Activated CD8-positive, alpha-beta T cell treated with anti-CD3 and anti-CD28 coated beads, Interleukin-2, amount 10 ng/mL, durations not matched to agents 7 days and 5 days (primary cell): ENCODE data around the gene STK10. TPM values are rescaled to one million over a fixed set of nuclear protein-coding genes. Genes with fewer than 3 reads are reported as not detected.

Experiments
- ATAC-seq: fragments of 150-1000 bp; cut with Tn5 transposase; one replicate; pipeline ENCODE4 v1.10.0; 2021; ENCODE audit warnings: moderate library complexity
- CTCF ChIA-PET: fragments of 350-600 bp; sonication (Branson Sonifier 250); formaldehyde crosslinking; loops from one replicate; lab custom pipeline; 2021; ENCODE audit warnings: antibody characterized with exemption; lab: Charles Lee
- POLR2A ChIA-PET: fragments of 350-600 bp; sonication (Branson Sonifier 250); formaldehyde crosslinking; loops from one replicate; lab custom pipeline; 2021; ENCODE audit warnings: antibody characterized with exemption; lab: Charles Lee
- DNase-seq: peaks from one replicate; pipeline ENCODE4 v3.0.0-alpha.2; 2020
- H3K27ac Mint-ChIP-seq: one replicate; pipeline ENCODE4 v1.8.0; 2021; ENCODE audit warnings: mild to moderate bottlenecking, mixed read lengths
- H3K27me3 Mint-ChIP-seq: one replicate; pipeline ENCODE4 v1.8.0; 2021; ENCODE audit warnings: low read depth, mixed read lengths
- H3K36me3 Mint-ChIP-seq: one replicate; pipeline ENCODE4 v1.8.0; 2021; ENCODE audit warnings: low read depth, mixed read lengths
- H3K4me1 Mint-ChIP-seq: one replicate; pipeline ENCODE4 v1.8.0; 2021; ENCODE audit warnings: low read depth, mixed read lengths
- H3K4me3 Mint-ChIP-seq: one replicate; pipeline ENCODE4 v1.8.0; 2021; ENCODE audit warnings: mild to moderate bottlenecking, mixed read lengths
- H3K9me3 Mint-ChIP-seq: one replicate; pipeline ENCODE4 v1.8.0; 2022; ENCODE audit warnings: mixed read lengths; ENCODE audit not compliant: insufficient read depth
- total RNA-seq, 2 experiments: library from RNA; stranded (reverse); gene quantifications; one replicate each; pipeline ENCODE4 v1.2.3, GENCODE V29; 2021

The STK10 gene
- 100 to 1,000 TPM; 294 to 299 TPM for total RNA-seq

DNA sequence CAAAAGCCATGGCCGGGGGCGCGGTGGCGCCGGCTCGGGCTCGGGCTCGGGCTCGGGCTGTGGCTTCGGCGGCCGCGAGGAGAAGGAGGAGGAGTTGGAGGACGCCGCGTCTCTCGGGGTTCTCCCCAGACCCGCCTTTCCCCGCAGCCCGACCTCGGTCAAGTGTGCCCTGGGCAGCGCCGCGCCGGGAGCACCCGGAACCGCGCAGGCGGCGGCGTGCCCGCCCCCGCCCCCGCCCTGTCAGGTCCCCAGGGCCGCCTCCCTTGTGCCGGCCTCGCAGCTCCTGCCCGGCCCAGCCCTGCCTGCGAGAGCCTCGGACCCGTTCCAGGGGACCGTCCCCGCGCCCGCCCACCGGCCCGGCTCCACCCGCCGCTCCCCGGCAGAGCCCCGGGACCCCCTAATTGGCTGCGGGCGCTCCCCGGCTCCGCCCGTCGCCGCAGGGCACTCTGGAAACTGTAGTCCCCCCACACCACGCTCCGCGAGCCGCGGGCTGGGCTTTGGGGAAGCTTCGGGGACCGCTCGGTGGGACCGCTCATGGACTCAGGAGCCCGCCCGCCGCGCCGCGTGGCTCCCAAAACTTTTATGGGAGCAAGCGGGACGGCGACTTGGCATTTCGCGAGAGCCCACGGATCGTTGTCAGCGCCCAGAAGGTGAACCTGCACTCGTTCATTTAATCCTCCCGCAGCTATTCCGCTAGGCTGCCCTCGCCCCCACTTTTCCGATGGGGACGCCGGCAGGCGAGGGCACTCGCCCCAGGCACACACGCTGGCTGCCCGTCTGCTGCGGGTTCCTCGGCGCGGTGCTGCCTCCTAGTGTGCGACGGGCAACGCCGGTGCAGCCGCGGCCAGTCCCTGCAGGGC lies at the start of gene STK10:
Gene STK10 (minus strand): TSS at position 192 of the 860 bp plus-strand sequence. CDS start 182 bp downstream, at position 10.
- peak within 1 kb of the TSS; percentile 96 for H3K27ac Mint-ChIP-seq
- CTCF ChIA-PET = interaction anchor here (0.6 to 7.6 kb wide), 40 partner anchors 9 to 276 kb away, joined by 3 to 182 read pairs (median 6); partner anchors contain the start of genes FBXW11 and UBTD2
- DNase-seq (peak; percentile 93), ATAC-seq (peak; percentile 78)
- H3K36me3 Mint-ChIP-seq = peaks cover 43% of the 10 kb centered on the region
- peaks cover 30% of the 10 kb centered on the region for H3K4me1 Mint-ChIP-seq
- POLR2A ChIA-PET = interaction anchor here (0.6 to 7.8 kb wide), 13 partner anchors 9 to 181 kb away, joined by 3 to 307 read pairs (median 4); partner anchors contain the start of genes FBXW11 and UBTD2
- H3K27me3 Mint-ChIP-seq = no peaks in the 10 kb centered on the region
- H3K4me3 Mint-ChIP-seq = peak within 1 kb of the TSS; percentile 100
- H3K9me3 Mint-ChIP-seq = no peaks in the 10 kb centered on the region

DNA sequence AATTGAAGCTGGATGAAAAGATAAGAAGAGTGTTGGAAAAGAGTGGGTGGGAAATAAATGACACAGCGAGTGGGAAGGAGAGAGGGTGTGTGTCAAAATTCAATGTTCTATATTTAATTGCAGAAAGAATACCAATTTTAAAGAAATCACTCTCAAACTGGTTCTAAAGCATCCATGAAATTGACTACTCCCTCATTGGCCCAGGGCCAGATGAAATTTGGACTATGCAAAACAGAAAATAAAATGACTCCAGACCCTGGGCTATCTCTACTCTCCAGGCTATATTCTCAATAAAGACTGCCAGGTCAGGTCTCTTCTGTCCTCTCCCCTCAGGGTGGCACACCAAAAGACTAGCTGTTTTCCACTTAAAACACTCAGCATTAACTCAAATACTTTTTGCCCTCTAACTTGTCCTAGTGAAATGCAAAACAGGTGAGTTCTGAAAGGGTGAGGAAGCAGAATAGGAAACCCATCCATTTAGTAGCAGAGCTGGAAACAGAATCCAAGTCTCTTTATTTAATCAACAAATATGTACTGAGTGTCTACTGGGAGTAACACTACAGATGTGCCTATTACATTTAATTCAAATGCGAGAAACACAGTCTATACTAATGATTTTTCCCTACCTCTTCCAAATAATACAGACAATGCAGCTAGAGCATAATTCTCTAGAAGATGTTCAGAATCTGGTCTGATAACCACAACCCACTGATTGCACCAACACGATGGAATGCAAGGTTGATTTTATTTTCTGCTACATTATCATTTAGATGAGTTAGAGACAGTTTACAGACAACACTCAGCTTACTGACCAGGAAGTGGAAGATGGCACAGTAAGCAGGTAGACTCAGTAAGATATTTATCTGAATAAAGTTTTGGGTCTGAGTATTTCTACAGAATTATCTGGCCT lies 48.1 kb upstream of the STK10 start:
- Mint-ChIP-seq H3K4me1 (peaks cover 42% of the 10 kb centered on the region), H3K27me3 (no peaks in the 10 kb centered on the region), H3K4me3 (no peak overlapping the region), H3K27ac (no peak overlapping the region), H3K9me3 (no peaks in the 10 kb centered on the region), H3K36me3 (peaks cover 26% of the 10 kb centered on the region)
- ATAC-seq (no peak), DNase-seq (no peak)
- POLR2A ChIA-PET = no interaction called here
- CTCF ChIA-PET = no interaction called here

DNA sequence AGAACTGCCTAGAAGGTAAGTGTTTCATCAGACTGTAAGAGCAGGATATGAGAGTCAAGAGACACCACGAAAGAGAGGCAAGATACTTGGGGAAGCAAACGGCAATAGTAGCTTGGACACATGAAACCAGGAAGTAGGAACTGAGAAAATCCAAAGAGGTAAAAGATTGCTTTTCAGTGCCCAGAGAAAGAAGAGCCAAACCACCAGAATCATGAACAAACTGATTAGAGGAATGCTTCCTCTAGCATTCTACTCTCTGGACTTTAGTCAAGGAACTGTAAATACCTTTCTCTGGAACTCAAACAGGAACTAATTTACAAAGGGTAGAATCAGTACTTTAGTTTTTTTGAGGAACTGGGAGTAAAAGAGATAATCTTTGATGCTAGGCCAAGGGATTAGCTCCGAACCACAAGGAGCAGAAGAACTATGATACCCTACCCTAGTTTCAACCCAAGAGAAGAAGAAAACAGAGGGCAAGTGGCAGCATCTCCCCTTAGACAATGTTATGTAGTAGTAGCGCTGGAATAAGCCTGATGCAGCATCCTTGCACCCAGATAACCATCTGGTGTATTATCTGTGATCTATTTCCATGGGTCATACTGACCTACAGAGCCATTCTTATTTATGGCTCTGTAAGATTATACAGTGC lies 47.2 kb upstream of the STK10 start:
- no peak for DNase-seq
- ChIA-PET CTCF (no interaction called here), POLR2A (interaction anchor here (1.6 kb wide), 1 partner anchor 10 kb away, joined by 3 read pairs; no protein-coding TSS in a partner anchor)
- Mint-ChIP-seq H3K4me3 (no peak overlapping the region), H3K27ac (no peak overlapping the region), H3K27me3 (no peaks in the 10 kb centered on the region), H3K36me3 (peaks cover 31% of the 10 kb centered on the region), H3K9me3 (no peaks in the 10 kb centered on the region), H3K4me1 (peaks cover 42% of the 10 kb centered on the region)
- ATAC-seq = no peak

DNA sequence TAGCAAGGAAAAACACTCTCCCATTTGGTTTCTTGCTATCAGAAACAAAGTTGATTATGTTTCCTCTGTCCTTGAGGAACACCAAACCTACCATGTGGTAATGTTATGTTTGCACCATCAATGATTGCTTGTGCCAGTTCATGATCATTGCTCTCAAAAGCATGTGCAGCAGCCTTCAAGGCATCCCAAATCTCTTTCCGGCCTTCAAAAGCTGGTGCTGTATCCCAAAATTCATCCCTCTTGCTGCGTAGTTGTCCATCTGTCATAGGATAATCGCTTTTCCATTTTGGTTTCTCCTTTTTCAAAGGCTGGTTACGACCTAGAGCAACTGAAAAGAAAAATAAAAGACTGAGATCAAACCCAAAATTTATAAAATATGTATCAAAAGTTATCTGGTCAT lies 46.0 kb upstream of the STK10 start:
- CTCF ChIA-PET = interaction anchor here (1.1 kb wide), 1 partner anchor 45 kb away, joined by 3 read pairs; no protein-coding TSS in a partner anchor

GRCh38 chr5:172229904-172230303 lies 41.9 kb upstream of the STK10 start:
- no peaks in the 10 kb centered on the region for H3K27me3 Mint-ChIP-seq
- ATAC-seq = no peak
- H3K27ac Mint-ChIP-seq = no peak overlapping the region
- POLR2A ChIA-PET = no interaction called here
- peaks cover 8% of the 10 kb centered on the region for H3K4me1 Mint-ChIP-seq
- H3K9me3 Mint-ChIP-seq = no peaks in the 10 kb centered on the region
- peaks cover 54% of the 10 kb centered on the region for H3K36me3 Mint-ChIP-seq
- CTCF ChIA-PET = interaction anchor here (1.2 to 1.4 kb wide), 2 partner anchors 41 to 53 kb away, joined by 3 to 4 read pairs; partner anchors contain the start of gene STK10
- no peak overlapping the region for H3K4me3 Mint-ChIP-seq
- no peak for DNase-seq

More for the DNA sequence above, 46.0 kb upstream of the STK10 start:
- Mint-ChIP-seq H3K36me3 (peaks cover 33% of the 10 kb centered on the region), H3K4me3 (no peak overlapping the region), H3K4me1 (peaks cover 36% of the 10 kb centered on the region), H3K9me3 (no peaks in the 10 kb centered on the region), H3K27ac (no peak overlapping the region), H3K27me3 (no peaks in the 10 kb centered on the region)
- POLR2A ChIA-PET = interaction anchor here (1.6 kb wide), 1 partner anchor 9 kb away, joined by 3 read pairs; no protein-coding TSS in a partner anchor
- ATAC-seq (no peak), DNase-seq (no peak)

- Mint-ChIP-seq H3K4me3 (no peak overlapping the region), H3K4me1 (peaks cover 28% of the 10 kb centered on the region), H3K36me3 (peaks cover 50% of the 10 kb centered on the region), H3K9me3 (no peaks in the 10 kb centered on the region), H3K27ac (no peak overlapping the region), H3K27me3 (no peaks in the 10 kb centered on the region)
- no peak for DNase-seq
- ChIA-PET CTCF (interaction anchor here (1.0 to 1.2 kb wide), 2 partner anchors 38 to 58 kb away, joined by 3 read pairs; no protein-coding TSS in a partner anchor), POLR2A (interaction anchor here (1.2 kb wide), 1 partner anchor 9 kb away, joined by 3 read pairs; no protein-coding TSS in a partner anchor)
- ATAC-seq = no peak
Observed at GRCh38 chr5:172224996-172225395, 37.0 kb upstream of the STK10 start.

DNA sequence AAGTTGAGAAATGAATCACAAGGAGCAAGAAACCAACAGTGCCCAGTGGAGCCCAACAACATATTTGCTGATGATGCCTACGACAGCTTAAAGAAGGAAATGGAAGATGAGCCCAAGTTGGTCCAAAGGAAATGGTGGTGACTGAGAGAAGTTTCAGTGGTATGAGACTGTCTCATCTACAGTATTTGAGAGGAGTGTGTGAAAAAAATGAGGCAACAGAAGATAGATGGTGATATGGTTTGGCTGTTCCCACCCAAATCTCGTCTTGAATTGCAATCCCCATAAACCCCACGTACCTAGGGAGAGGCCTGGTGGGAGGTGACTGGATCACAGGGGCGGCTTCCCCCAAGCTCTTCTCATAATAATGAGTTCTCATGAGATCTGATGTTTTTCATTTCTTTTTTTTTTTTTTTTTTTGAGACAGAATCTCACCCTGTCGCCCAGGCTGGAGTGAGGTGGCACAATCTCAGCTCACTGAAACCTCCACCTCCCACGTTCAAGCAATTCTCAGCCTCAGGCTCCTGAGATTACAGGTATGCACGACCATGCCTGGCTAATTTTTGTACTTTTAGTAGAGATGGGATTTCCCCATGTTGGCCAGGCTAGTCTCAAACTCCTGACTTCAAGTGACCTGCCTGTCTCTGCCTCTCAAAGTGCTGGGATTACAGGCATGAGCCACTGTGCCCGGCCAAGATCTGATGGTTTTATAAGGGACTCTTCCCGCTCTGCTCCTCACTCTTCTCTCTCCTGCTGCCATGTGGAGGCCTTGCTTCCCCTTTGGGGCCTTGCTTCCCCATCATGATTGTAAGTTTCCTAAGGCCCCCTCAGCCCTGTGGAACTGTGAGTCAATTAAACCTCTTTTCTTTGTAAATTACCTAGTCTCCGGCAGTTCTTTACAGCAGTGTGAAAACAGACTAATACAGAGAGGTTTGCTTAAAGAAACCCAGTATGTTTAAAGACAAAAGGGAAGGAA lies 36.2 kb upstream of the STK10 start:
- H3K4me1 Mint-ChIP-seq = peaks cover 28% of the 10 kb centered on the region
- H3K27me3 Mint-ChIP-seq = no peaks in the 10 kb centered on the region
- H3K4me3 Mint-ChIP-seq = peak overlapping the region; percentile 15
- peak; percentile 46 for DNase-seq
- H3K27ac Mint-ChIP-seq = peak overlapping the region; percentile 79
- CTCF ChIA-PET = interaction anchor here (0.7 to 1.2 kb wide), 4 partner anchors 35 to 59 kb away, joined by 3 to 4 read pairs (median 3); no protein-coding TSS in a partner anchor
- ATAC-seq = peak; percentile 90
- peaks cover 55% of the 10 kb centered on the region for H3K36me3 Mint-ChIP-seq
- H3K9me3 Mint-ChIP-seq = peaks cover 4% of the 10 kb centered on the region
- POLR2A ChIA-PET = interaction anchor here (1.2 kb wide), 1 partner anchor 10 kb away, joined by 3 read pairs; no protein-coding TSS in a partner anchor

- ATAC-seq = no peak
- ChIA-PET POLR2A (no interaction called here), CTCF (no interaction called here)
- Mint-ChIP-seq H3K27me3 (no peaks in the 10 kb centered on the region), H3K4me1 (peaks cover 22% of the 10 kb centered on the region), H3K9me3 (peaks cover 9% of the 10 kb centered on the region), H3K36me3 (peaks cover 55% of the 10 kb centered on the region), H3K27ac (no peak overlapping the region), H3K4me3 (no peak overlapping the region)
- DNase-seq = no peak
Observed at GRCh38 chr5:172219296-172219695, 31.3 kb upstream of the STK10 start.

DNA sequence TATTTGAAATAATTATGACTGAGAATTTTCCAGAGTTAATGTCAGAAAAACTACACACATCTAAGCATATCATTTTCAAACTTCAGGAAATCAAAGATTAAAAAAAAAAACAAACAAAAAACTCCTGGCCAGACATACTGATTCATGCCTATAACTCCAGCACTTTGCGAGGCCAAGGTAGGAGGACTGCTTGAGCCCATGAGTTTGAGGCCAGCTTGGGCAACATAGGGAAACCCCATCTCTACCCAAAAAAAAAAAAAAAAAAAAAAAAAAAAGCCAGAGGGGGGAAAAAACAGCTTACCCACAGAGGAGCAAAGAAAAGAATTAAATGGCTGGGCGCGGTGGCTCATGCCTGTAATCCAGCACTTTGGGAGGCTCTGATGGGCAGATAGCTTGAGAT lies 28.3 kb upstream of the STK10 start:
- POLR2A ChIA-PET = no interaction called here
- Mint-ChIP-seq H3K27me3 (no peaks in the 10 kb centered on the region), H3K27ac (no peak overlapping the region), H3K36me3 (peaks cover 51% of the 10 kb centered on the region), H3K4me1 (peaks cover 9% of the 10 kb centered on the region), H3K4me3 (no peak overlapping the region), H3K9me3 (peaks cover 9% of the 10 kb centered on the region)
- CTCF ChIA-PET = no interaction called here
- no peak for DNase-seq
- ATAC-seq = no peak

GRCh38 chr5:172213126-172213525 lies 25.1 kb upstream of the STK10 start:
- Mint-ChIP-seq H3K27me3 (no peaks in the 10 kb centered on the region), H3K36me3 (peaks cover 35% of the 10 kb centered on the region), H3K9me3 (no peaks in the 10 kb centered on the region), H3K4me3 (no peak overlapping the region), H3K27ac (no peak overlapping the region), H3K4me1 (peaks cover 9% of the 10 kb centered on the region)
- no peak for DNase-seq
- no peak for ATAC-seq
- CTCF ChIA-PET = interaction anchor here (1.5 kb wide), 1 partner anchor 28 kb away, joined by 3 read pairs; no protein-coding TSS in a partner anchor
- POLR2A ChIA-PET = no interaction called here
